C4-2B (cell line): Measurements from ENCODE around the gene LIPA.

Experiments used
- CTCF ChIP-seq: fragments of 450-650 bp; conservative IDR thresholded peaks from 2 replicates; pipeline ENCODE4 v1.5.1; 2017; ENCODE audit warnings: mild to moderate bottlenecking
- ZFX ChIP-seq: fragments of 450-650 bp; IDR thresholded peaks from 2 replicates; pipeline ENCODE4 v1.6.1; 2017

- TF ChIP-seq CTCF (no peak), ZFX (no peak)
Observed at GRCh38 chr10:89248990-89249389, 2.6 kb downstream of the LIPA start.
